ENCODE measurements around the gene QARS1.

QARS1 gene

DNA sequence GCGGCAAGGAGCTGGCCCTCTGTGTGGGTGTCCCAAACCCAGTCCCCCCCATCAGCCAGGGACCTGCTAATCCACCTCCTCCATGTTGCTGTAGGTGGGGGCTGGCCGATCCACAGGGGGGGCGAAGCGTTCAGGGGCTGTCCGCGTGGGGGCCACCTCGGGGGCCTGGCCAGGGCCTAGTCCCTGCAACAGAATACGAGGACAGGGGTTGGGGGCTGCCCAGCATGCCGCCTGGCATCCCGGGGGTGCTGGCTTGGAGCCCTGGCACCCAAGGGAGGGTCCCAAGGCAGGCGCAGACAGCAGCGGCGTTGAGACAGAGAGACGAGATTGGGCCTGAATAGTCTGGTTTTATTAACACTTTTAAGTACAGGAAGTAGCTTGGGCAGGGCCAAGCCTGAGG lies 3.8 kb upstream of the QARS1 start:
- H3K36me3 ChIP-seq (ENCODE audit: control insufficient read depth, insufficient read depth, low read length), result peaks cover 22% of the 10 kb centered on the region
- DNase-seq, result no peak

DNA sequence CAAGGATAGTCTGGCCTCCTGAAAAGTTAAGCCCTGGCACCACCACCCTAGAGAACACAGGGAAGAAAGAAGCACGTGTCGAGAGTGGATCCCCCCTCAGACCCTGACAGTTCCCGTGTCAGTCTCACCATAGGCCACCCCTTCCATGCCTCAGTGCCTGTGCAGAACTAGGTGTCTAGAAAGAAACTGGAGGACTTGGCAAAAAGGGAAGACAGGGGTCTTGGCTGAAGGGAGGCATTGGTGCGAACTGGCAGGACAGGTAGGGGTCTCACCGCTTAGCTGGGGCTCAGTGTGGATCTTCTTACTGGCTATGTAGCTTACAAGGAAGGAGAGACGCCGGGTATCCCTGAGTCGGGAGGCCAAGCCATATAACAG lies 518 bp downstream of the QARS1 start:
- Histone ChIP-seq H3K4me1 (ENCODE audit: control insufficient read depth, low read depth, low read length) (peaks cover 3% of the 10 kb centered on the region), H3K27me3 (ENCODE audit: insufficient read depth, low read length, poor library complexity) (no peaks in the 10 kb centered on the region), H3K18ac (ENCODE audit: low read length) (no peak overlapping the region), H3K79me1 (ENCODE audit: low read length) (peaks cover 12% of the 10 kb centered on the region), H3K4ac (ENCODE audit: low read depth, low read length) (peak overlapping the region; percentile 1), H2BK15ac (replicated peaks; ENCODE audit: low read depth) (no peak overlapping the region), H4K8ac (ENCODE audit: low read depth, low read length) (no peak overlapping the region), H3K4me2 (ENCODE audit: low read length) (peak overlapping the region; percentile 89), H3K36me3 (ENCODE audit: control insufficient read depth, insufficient read depth, low read length) (peaks cover 28% of the 10 kb centered on the region), H4K5ac (ENCODE audit: low read length) (no peak overlapping the region), H3K27ac (ENCODE audit: low read depth, low read length) (no peak overlapping the region), H2AK5ac (ENCODE audit: low read length) (peak overlapping the region; percentile 76), H3K4me3 (ENCODE audit: low read length) (peak overlapping the region; percentile 80), H3K9ac (ENCODE audit: low read length) (peak overlapping the region; percentile 88), H3K79me2 (ENCODE audit: control insufficient read depth, insufficient read depth, low read length) (peaks cover 10% of the 10 kb centered on the region), H3K23ac (ENCODE audit: low read length) (no peak overlapping the region), H2BK5ac (ENCODE audit: low read length) (peak overlapping the region; percentile 57), H2BK120ac (ENCODE audit: low read depth, low read length) (no peak overlapping the region), H3K56ac (ENCODE audit: low read length) (peak overlapping the region; percentile 97)
- WGBS (ENCODE audit: extremely low coverage, insufficient coverage, low lambda C conversion rate), result no CpG with 5 or more reads among the region's 8 CpGs
- DNase-seq, result no peak

More for the DNA sequence above, 3.8 kb upstream of the QARS1 start:
- H3K4me1 ChIP-seq (ENCODE audit: control insufficient read depth, low read depth, low read length), result peaks cover 3% of the 10 kb centered on the region
- H4K5ac ChIP-seq (ENCODE audit: low read length), result no peak overlapping the region
- WGBS (ENCODE audit: extremely low coverage, insufficient coverage, low lambda C conversion rate), result no CpG with 5 or more reads among the region's 14 CpGs
- H3K4me2 ChIP-seq (ENCODE audit: low read length), result no peak overlapping the region
- H2BK5ac ChIP-seq (ENCODE audit: low read length), result no peak overlapping the region
- no peak overlapping the region for H3K56ac ChIP-seq (ENCODE audit: low read length)
- H4K8ac ChIP-seq (ENCODE audit: low read depth, low read length), result no peak overlapping the region
- H3K27me3 ChIP-seq (ENCODE audit: insufficient read depth, low read length, poor library complexity), result no peaks in the 10 kb centered on the region
- no peak overlapping the region for H3K18ac ChIP-seq (ENCODE audit: low read length)
- H3K79me2 ChIP-seq (ENCODE audit: control insufficient read depth, insufficient read depth, low read length), result peaks cover 9% of the 10 kb centered on the region
- no peak overlapping the region for H3K4ac ChIP-seq (ENCODE audit: low read depth, low read length)
- peaks cover 7% of the 10 kb centered on the region for H3K79me1 ChIP-seq (ENCODE audit: low read length)
- no peak overlapping the region for H2AK5ac ChIP-seq (ENCODE audit: low read length)
- no peak overlapping the region for H3K9ac ChIP-seq (ENCODE audit: low read length)
- H2BK15ac ChIP-seq (replicated peaks; ENCODE audit: low read depth), result no peak overlapping the region
- no peak overlapping the region for H2BK120ac ChIP-seq (ENCODE audit: low read depth, low read length)
- H3K23ac ChIP-seq (ENCODE audit: low read length), result no peak overlapping the region
- no peak overlapping the region for H3K27ac ChIP-seq (ENCODE audit: low read depth, low read length)
- H3K4me3 ChIP-seq (ENCODE audit: low read length), result no peak overlapping the region

DNA sequence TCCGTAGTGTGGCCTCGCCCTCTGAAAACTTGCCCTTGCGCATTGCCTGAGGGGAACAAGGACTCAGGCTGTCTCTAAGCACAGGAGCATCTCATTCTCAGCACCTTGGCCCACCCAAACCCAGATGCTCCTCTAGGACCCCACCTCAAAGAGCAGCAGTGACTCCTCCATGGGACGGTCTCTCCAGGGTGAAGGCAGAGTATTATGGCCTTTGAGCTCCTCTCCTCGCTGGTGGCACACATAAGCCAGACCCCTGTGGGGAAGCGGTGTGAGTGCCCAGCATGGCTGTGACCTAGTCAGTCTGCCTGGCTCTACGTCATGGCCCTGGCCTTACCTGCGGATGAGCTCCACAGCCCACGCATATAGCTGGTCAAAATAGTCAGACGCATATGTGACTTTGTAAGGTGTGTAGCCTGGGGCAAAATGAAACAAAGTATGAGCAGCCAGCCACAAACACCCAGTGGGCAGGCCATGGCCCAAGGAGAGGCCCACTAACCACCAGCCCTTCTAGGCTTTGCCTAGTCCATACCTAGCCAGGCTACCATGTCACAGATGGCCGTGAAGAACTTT lies 4.4 kb downstream of the QARS1 start:
- WGBS (ENCODE audit: extremely low coverage, insufficient coverage, low lambda C conversion rate), result no CpG with 5 or more reads among the region's 11 CpGs
- Histone ChIP-seq H3K4me2 (ENCODE audit: low read length) (no peak overlapping the region), H3K56ac (ENCODE audit: low read length) (no peak overlapping the region), H4K5ac (ENCODE audit: low read length) (no peak overlapping the region), H2BK5ac (ENCODE audit: low read length) (no peak overlapping the region), H3K36me3 (ENCODE audit: control insufficient read depth, insufficient read depth, low read length) (peaks cover 30% of the 10 kb centered on the region), H3K23ac (ENCODE audit: low read length) (no peak overlapping the region), H3K4ac (ENCODE audit: low read depth, low read length) (no peak overlapping the region), H3K27ac (ENCODE audit: low read depth, low read length) (no peak overlapping the region), H3K27me3 (ENCODE audit: insufficient read depth, low read length, poor library complexity) (no peaks in the 10 kb centered on the region), H3K79me1 (ENCODE audit: low read length) (peaks cover 12% of the 10 kb centered on the region), H3K9ac (ENCODE audit: low read length) (no peak overlapping the region), H3K79me2 (ENCODE audit: control insufficient read depth, insufficient read depth, low read length) (peaks cover 10% of the 10 kb centered on the region), H3K18ac (ENCODE audit: low read length) (no peak overlapping the region), H4K8ac (ENCODE audit: low read depth, low read length) (no peak overlapping the region), H2BK120ac (ENCODE audit: low read depth, low read length) (no peak overlapping the region), H3K4me3 (ENCODE audit: low read length) (no peak overlapping the region), H3K4me1 (ENCODE audit: control insufficient read depth, low read depth, low read length) (peaks cover 3% of the 10 kb centered on the region), H2BK15ac (replicated peaks; ENCODE audit: low read depth) (no peak overlapping the region), H2AK5ac (ENCODE audit: low read length) (no peak overlapping the region)
- no peak for DNase-seq

DNA sequence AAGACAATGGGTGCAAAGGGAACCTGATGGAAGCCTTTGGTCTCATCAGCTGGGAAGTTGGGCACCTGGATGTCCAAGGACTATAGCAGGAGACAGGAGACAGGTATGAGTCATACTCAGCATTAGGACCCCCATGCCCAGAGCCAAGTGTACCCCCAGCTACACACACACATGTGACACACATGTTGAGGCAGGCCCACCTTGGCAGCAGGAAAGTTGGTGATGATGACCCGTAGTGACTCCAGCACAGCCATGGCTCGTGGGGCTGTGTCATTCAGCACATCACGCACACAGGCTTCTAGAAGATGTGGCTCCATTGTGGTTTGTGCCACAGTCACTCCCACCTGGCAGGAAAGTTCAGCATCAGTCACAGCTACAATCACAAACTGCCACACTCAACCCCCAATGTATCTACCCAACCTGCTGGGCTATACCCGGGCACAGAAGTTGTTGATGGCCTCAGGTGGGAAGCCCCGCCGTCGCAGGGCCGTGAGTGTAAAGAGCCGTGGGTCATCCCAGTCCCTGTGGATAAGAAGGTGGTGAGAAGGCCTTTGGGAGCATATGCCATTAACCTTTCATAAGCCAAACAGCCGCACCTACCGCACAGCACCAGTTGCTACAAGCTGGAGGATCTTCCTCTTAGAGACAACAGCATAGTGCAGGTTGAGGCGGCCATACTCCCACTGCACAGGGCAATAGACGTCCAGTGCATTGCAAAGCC lies 5.5 kb downstream of the QARS1 start:
- Histone ChIP-seq H3K4ac (ENCODE audit: low read depth, low read length) (no peak overlapping the region), H3K18ac (ENCODE audit: low read length) (no peak overlapping the region), H4K8ac (ENCODE audit: low read depth, low read length) (no peak overlapping the region), H3K4me2 (ENCODE audit: low read length) (no peak overlapping the region), H2AK5ac (ENCODE audit: low read length) (no peak overlapping the region), H3K79me2 (ENCODE audit: control insufficient read depth, insufficient read depth, low read length) (peaks cover 9% of the 10 kb centered on the region), H3K4me1 (ENCODE audit: control insufficient read depth, low read depth, low read length) (peaks cover 3% of the 10 kb centered on the region), H2BK120ac (ENCODE audit: low read depth, low read length) (no peak overlapping the region), H3K36me3 (ENCODE audit: control insufficient read depth, insufficient read depth, low read length) (peaks cover 30% of the 10 kb centered on the region), H2BK5ac (ENCODE audit: low read length) (no peak overlapping the region), H3K27ac (ENCODE audit: low read depth, low read length) (no peak overlapping the region), H4K5ac (ENCODE audit: low read length) (no peak overlapping the region), H3K4me3 (ENCODE audit: low read length) (no peak overlapping the region), H3K27me3 (ENCODE audit: insufficient read depth, low read length, poor library complexity) (no peaks in the 10 kb centered on the region), H3K9ac (ENCODE audit: low read length) (no peak overlapping the region), H3K56ac (ENCODE audit: low read length) (no peak overlapping the region), H2BK15ac (replicated peaks; ENCODE audit: low read depth) (no peak overlapping the region), H3K23ac (ENCODE audit: low read length) (no peak overlapping the region), H3K79me1 (ENCODE audit: low read length) (peaks cover 12% of the 10 kb centered on the region)
- WGBS (ENCODE audit: extremely low coverage, insufficient coverage, low lambda C conversion rate), result no CpG with 5 or more reads among the region's 13 CpGs
- no peak for DNase-seq

DNA sequence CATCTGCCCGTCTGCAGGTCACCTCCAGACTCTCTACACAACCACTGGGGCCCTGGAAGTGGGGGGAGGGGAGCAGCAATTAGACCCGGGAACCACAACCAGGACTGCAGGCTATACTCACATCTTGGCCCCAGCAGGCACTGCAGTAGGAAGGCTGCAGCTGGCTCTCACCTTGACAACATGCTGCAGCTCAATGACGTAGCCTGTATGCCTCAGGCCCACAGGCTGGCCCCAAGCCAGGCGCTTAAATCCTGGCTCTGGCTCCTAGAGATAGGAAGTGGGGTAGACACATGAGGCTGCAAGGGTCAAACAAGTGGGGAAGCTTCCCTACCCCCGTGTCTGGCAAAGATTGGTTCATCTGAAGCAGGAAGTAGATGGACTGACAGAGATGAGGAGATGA lies 6.1 kb downstream of the QARS1 start:
- Histone ChIP-seq H3K4ac (ENCODE audit: low read depth, low read length) (no peak overlapping the region), H3K4me1 (ENCODE audit: control insufficient read depth, low read depth, low read length) (no peaks in the 10 kb centered on the region), H2BK120ac (ENCODE audit: low read depth, low read length) (no peak overlapping the region), H3K9ac (ENCODE audit: low read length) (no peak overlapping the region), H3K18ac (ENCODE audit: low read length) (no peak overlapping the region), H3K36me3 (ENCODE audit: control insufficient read depth, insufficient read depth, low read length) (peaks cover 30% of the 10 kb centered on the region), H3K4me3 (ENCODE audit: low read length) (no peak overlapping the region), H2AK5ac (ENCODE audit: low read length) (no peak overlapping the region), H2BK5ac (ENCODE audit: low read length) (no peak overlapping the region), H3K23ac (ENCODE audit: low read length) (no peak overlapping the region), H4K5ac (ENCODE audit: low read length) (no peak overlapping the region), H3K56ac (ENCODE audit: low read length) (no peak overlapping the region), H3K4me2 (ENCODE audit: low read length) (no peak overlapping the region), H3K79me2 (ENCODE audit: control insufficient read depth, insufficient read depth, low read length) (peaks cover 2% of the 10 kb centered on the region), H2BK15ac (replicated peaks; ENCODE audit: low read depth) (no peak overlapping the region), H3K27ac (ENCODE audit: low read depth, low read length) (no peak overlapping the region), H3K27me3 (ENCODE audit: insufficient read depth, low read length, poor library complexity) (no peaks in the 10 kb centered on the region), H4K8ac (ENCODE audit: low read depth, low read length) (no peak overlapping the region), H3K79me1 (ENCODE audit: low read length) (peaks cover 6% of the 10 kb centered on the region)
- no CpG with 5 or more reads among the region's 5 CpGs for WGBS (ENCODE audit: extremely low coverage, insufficient coverage, low lambda C conversion rate)
- no peak for DNase-seq

All from mesendoderm (in vitro differentiated cells).